HG03378 (cell line): ENCODE measurements around the gene KRTAP21-3.
"Not testable (repeated sequence)": the region's sequence is repeated elsewhere in the genome, so short reads cannot be mapped to it uniquely, and the experiment has no call there.

Experiments
- ATAC-seq: cut with Tn5 transposase; IDR thresholded peaks from one replicate; pipeline ENCODE4 v1.9.1; 2021; ENCODE audit warnings: mild to moderate bottlenecking, moderate library complexity; ENCODE audit not compliant: unreplicated experiment

Gene KRTAP21-3, protein sequence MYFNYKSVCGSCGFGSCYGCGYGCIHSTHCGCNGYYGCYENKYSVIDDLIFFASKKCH

GRCh38 chr21:30718239-30718909, at the start of gene KRTAP21-3:
KRTAP21-3 (minus strand) TSS chr21:30718777; CDS start chr21:30718759, 18 bp downstream.
- peak; percentile 69 for ATAC-seq

GRCh38 chr21:30760776-30761175, 42.2 kb upstream of the KRTAP21-3 start:
- no peak for ATAC-seq

DNA sequence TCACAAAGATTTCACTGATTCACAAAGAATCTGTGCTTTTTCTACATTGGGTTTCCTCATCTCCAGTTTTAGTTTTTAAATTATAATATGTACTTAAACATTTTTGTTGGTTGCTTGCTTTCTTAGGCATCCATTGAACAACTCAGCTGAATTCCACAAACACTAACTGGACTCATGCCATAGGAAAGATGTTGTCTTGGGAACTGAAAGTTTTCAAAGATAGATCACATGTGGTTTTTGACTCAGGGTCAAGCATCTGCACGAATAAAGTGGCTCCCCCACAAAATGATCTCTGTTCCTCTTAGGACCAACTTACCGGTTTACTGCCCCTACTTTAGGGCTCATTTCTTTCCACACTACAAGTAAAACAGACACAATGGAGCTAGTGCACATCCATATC, 39.7 kb upstream of the KRTAP21-3 start:
- no peak for ATAC-seq

- ATAC-seq, result not testable (repeated sequence)
Measured at GRCh38 chr21:30755328-30755727, 36.8 kb upstream of the KRTAP21-3 start, which contains the start of gene KRTAP21-1. KRTAP21-1 (minus strand) TSS chr21:30755428; CDS start chr21:30755378, 50 bp downstream.

GRCh38 chr21:30747159-30747558, 28.6 kb upstream of the KRTAP21-3 start, which contains the start of gene KRTAP21-2:
KRTAP21-2 (minus strand) TSS chr21:30747259; CDS start chr21:30747202, 57 bp downstream.
- ATAC-seq, result no peak

GRCh38 chr21:30740462-30740861, 21.9 kb upstream of the KRTAP21-3 start:
- no peak for ATAC-seq

DNA sequence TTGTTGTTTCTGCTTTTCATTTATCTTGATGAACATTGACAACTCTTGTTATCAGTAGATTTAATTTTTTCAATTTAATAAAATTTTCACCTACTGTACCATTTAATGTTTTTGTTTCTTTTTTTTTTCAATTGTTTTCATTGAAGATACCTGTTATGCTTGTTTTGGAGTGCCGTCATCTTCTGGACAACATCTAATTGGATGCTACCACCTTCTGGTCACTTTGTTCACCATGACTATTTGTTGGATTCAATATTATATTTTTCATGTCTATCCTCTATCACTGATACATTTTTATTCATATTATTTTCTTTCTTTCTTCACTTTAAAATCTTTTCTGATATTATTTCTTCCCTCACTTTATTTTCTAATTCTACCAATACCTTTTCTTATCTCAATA, 14.4 kb upstream of the KRTAP21-3 start:
- ATAC-seq, result no peak

DNA sequence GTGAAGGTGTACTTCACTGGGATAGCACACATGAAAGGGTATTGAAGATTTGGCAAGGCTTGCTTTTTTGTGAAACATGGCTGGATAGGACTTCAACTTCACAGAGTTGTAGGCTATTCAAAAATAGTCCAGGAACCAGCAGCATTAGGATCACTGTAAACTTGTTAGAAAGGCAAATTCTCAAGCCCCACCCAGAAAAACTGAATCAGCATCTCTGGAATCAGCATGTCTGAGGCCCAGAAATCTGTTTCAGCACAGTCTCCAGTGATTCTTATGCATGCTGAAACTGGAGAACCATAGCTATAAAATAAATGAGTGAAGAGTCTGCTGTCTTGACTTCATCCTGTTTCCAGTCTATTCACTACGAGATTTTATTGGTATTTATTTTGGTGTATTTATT, 8.1 kb upstream of the KRTAP21-3 start:
- ATAC-seq, result no peak

DNA sequence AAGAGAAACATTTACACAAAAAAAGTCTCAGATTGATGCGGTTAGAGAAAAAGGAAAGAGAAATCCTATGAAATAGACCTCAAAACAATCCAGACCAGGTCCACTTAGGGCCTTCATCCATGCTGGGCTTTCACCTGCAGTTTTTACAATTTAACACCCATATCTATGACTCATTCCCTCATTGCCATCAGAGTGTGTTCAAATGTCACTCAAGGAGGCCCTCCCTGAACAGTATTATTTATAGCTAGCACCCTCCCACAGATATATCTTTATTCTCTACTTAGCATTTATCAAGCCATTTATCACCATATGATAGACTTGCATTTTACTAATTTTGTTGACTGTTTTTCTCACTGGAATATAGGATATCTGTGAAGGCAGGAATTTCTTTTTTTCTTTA, 824 bp upstream of the KRTAP21-3 start:
- ATAC-seq, result no peak

- ATAC-seq, result no peak
Measured at GRCh38 chr21:30717105-30717504, 1.5 kb downstream of the KRTAP21-3 start.

DNA sequence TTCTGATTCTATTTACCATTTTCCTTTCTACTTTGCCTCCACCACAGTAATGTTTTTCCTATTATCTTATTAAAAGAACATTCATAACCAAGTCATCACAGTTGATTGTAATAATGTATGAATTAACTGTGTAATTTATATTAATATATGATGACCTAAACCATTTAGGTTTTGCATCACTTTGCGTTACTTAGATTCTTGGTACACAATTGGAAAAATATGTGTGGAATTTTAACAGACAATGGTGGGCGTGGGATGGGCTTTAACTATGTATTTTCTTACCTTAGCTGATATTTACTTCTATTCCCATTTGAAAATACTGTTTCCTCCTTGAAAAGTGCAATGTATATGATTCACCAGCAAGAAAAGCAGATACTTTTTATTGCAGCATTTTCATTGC, 3.6 kb downstream of the KRTAP21-3 start:
- ATAC-seq, result no peak

DNA sequence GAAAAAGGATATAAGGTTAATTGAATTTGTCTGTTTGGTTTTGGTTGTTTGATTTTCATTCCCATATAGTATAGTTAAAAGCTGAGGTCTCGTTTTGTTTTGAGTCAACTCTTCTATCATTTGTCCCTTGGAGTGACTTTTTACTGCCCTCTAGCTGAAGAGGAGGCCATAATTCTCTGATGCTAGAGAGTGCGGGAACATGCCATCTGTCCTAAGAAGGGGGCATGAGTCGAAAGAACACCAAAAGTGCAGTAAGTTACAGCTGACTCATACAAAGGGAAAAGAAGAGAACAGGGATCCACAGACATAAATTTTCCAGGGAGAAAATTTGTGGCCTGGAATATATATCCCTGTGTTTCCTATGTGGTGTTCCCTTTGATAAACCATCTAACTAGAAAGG, 4.1 kb downstream of the KRTAP21-3 start:
- ATAC-seq, result no peak

DNA sequence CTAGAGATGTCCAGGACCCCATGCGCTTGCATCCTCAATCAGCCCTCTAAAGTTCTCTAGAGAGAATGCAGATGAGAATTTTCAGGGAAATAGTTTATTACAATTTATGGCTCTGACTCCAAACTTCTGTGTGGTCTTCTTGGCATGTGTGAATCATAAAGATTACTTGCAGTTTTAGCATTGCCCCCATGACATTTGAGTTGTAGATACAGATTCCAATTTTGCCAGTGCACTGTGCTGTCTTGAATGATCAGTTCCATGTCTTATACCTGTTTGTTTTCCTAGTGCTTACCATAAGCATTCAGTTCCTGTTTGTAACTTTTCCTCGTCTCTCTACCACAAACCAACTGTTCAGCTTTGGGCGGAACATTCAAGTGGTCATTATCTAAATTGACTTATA, 4.8 kb downstream of the KRTAP21-3 start:
- no peak for ATAC-seq

GRCh38 chr21:30710499-30710898, 8.1 kb downstream of the KRTAP21-3 start:
- no peak for ATAC-seq

DNA sequence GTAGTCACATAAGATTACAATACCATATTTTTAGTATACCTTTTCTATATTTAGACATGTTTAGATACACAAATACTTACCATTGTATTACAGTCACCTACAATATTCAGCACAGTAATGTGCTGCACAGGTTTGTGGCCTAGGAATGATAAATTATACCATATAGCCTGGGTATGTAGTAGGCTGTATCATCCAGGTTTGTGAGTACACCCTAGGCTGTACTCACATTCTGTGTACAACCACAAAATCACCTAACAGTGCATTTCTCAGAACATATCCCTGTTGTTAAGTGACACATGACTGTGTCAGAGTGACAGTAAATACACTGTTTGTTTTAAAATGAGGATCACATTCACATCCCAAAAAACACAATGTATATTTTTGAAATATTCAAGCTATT, 11.2 kb downstream of the KRTAP21-3 start:
- ATAC-seq, result no peak

DNA sequence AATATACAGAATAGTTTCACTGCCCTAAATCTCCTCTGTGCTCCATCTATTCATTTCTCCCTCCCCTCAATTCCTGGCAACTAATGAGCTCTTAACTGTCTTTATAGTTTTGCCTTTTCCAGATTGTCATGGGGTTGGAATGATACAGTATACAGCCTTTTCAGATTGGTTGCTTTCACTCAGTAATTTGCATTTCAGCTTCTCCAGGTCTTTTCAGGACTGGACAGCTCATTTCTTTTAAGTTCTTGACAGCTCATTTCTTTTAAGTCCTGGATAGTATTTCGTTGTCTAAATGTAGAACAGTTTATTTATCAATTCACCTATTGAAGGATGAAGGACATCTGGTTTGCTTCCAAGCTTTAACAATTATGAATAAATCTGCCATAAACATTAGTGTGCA, 22.6 kb downstream of the KRTAP21-3 start:
- no peak for ATAC-seq

DNA sequence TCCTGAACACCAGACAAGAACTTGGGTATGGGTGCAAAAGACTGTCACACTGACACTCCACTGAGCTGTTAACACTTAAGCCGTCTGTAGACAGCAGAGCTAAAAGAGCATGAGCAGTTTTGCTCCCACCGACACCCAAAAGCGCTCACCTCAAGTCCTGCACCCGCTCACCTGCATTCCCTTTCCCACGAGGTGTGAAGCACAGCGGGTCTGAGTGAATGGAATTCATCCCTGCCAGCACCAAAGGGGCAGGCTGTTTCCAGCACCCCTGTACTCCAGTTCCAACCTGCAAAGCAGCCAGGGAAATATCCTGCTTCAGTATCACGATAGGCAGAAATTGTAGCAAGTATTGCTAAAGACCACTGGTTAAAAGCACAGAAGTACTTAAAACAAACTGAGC, 28.8 kb downstream of the KRTAP21-3 start:
- no peak for ATAC-seq

DNA sequence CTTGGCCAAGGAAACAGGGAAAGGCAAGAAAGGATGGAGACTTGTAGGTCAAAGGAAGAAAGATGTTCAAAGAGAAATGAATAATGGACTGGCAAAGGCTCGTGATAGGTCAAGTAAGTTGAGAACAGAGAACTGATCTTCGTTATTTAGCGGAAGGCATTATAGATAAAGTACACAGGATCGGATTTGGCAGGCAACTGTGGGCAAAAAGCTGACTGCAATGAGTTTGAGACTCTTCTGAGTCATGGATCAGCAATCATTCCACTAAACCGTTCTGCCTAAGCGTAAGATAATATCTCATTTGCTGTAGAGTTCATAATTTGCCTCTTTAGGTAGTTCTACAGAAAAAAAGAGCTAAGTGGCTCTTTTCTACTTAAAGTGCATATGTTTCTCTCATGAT, 34.1 kb downstream of the KRTAP21-3 start:
- ATAC-seq, result no peak

DNA sequence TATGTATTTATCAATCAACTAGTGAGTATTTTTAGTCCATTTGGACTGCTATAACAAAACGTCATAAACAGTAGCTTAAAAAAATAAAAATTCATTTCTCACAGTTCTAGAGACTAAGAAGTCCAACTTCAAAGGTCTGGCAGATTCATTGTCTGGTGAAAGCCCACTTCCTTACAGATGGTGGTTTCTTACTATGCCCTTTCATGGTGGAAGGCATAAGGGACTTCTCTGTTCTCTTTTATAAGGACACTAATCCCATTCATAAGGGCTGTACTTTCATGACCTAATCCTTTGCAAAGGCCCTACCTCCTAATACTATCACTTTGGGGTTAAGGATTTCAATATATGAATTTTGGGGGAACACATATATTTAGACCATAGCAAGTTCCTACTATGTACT, 38.0 kb downstream of the KRTAP21-3 start:
- ATAC-seq, result no peak

DNA sequence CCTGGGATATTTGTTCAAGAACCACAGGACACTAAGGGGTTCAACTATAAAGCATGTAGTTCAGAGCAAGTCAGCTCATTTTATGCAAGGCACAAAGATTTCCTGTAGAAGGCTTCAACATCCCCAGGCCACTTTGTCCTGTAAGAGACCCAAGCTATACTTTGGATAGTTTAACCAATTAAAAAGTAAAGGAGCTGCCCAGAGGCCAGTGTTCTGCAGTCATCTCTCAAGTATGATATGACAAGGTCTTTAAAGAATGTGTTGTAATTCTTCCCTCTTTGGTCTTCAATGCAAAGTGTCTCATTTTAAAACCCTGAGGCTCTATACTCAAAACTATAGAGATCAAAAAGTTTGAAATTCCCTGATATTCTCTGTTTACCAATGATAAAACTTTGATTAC, 41.8 kb downstream of the KRTAP21-3 start:
- ATAC-seq, result no peak

DNA sequence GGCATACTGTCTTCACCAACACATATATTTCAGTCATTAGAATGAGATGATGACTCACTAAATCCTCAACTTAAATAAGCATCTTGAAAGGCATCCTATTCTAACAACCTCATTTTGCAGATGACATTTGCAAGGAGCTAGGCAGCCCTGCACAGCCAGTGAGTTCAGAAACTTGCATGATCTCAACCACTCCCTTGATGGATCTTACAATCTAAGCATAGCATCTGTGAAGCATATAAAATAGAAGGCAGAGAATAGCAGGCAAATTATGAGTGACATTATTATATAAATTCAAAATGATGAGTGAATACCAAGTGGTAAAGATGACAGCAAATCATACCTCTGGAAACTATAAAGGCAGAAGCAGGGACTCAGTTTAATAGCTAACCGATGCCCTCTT, 44.3 kb downstream of the KRTAP21-3 start:
- ATAC-seq, result no peak

DNA sequence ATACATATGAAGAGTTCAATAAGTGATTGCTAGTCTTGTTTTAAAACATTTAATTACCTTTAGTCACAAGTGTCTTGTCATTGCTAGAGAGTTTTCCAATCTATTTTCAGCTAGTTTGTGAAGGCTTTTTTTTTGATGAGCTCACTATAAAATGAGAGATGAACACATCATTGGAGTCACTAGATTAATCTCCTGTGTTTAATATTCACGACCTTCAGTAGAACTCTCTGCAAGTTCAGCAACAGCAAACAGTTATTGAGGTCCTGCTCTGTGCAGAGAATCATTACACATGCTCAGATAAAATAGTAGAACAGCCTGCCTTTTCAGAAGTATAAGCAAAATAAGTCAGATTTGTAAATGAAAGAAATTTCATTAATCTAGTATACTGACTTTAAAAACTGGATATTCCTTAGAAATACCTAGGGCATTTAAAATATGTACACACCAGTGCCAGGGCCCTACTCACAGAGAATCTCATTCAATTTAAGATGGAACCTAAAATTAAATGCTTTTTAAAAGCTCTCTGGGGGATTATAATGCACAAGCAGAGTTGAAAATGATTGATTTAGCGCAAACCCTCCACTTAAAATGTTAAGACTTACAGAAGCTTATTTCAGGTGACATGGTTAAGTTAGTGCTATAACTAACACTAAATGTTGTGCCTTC, 45.5 kb downstream of the KRTAP21-3 start:
- no peak for ATAC-seq
